GM12878 (cell line): ENCODE results near the gene RASSF4. TPM values are rescaled to one million over a fixed set of nuclear protein-coding genes. Genes with fewer than 3 reads are reported as not detected.

Experiments used
- ATAC-seq: fragments of 200-7000 bp; cut with Tn5 transposase; 3 replicates; pipeline ENCODE4 v1.9.1; 2020; ENCODE audit warnings: mild to moderate bottlenecking, moderate library complexity
- BruUV-seq: library from RNA; stranded (reverse); fragments of 400-500 nt; replicated peaks from 2 replicates; lab custom pipeline; 2021; lab: Mats Ljungman, UMichigan
- CTCF ChIA-PET: fragments of 300-600 bp; sonication (Branson Sonifier 250); formaldehyde crosslinking; extraction: SDS; loops from one replicate; lab custom pipeline; 2021; ENCODE audit warnings: inconsistent platforms; lab: Yijun Ruan, JAX
- POLR2A ChIA-PET: fragments of 350-600 bp; formaldehyde crosslinking; extraction: SDS; loops from one replicate; lab custom pipeline; 2021; ENCODE audit warnings: inconsistent platforms; lab: Charles Lee
- RAD21 ChIA-PET: fragments of 300-600 bp; sonication (Branson Sonifier 250); formaldehyde crosslinking; loops from one replicate; lab custom pipeline; 2023; ENCODE audit warnings: antibody characterized with exemption; ENCODE audit not compliant: unreplicated experiment; lab: Charles Lee
- SMC1A ChIA-PET: fragments of 300-600 bp; sonication (Branson Sonifier 250); formaldehyde crosslinking; loops from one replicate; lab custom pipeline; 2023; ENCODE audit not compliant: unreplicated experiment, uncharacterized antibody; lab: Charles Lee
- DNase-seq: peaks from one replicate; pipeline ENCODE4 v3.0.0-alpha.2; 2011; ENCODE audit warnings: low read depth, low spot score
- FAIRE-seq: peaks from 3 replicates; lab custom pipeline; 2011; peaks lifted over from hg19 to GRCh38; lab: Jason Lieb, UNC
- H2AFZ ChIP-seq: 2 replicates; pipeline ENCODE4 v1.6.0; 2011; ENCODE audit warnings: low read depth, low read length, control low read depth; ENCODE audit not compliant: control insufficient read depth
- H3K27ac ChIP-seq: 2 replicates; pipeline ENCODE4 v1.5.1; 2011; ENCODE audit warnings: control low read depth; ENCODE audit not compliant: control insufficient read depth, insufficient read depth
- H3K27me3 ChIP-seq, 2 experiments: replicated peaks in 1 of 2; 2 replicates each; pipeline versions ENCODE4 v1.6.0 to v1.6.1; 2011; ENCODE audit warnings: low read length in 1 of 2; ENCODE audit not compliant: control insufficient read depth in 2 of 2, insufficient read depth in 2 of 2
- H3K36me3 ChIP-seq, 2 experiments: 2 replicates each; pipeline ENCODE4 v1.5.1; 2011; ENCODE audit warnings: low read length in 1 of 2; ENCODE audit not compliant: control insufficient read depth in 2 of 2, insufficient read depth in 2 of 2
- H3K4me1 ChIP-seq: 2 replicates; pipeline ENCODE4 v1.6.1; 2011; ENCODE audit warnings: mild to moderate bottlenecking, low read length, moderate library complexity, mixed read lengths; ENCODE audit not compliant: control insufficient read depth, insufficient read depth
- H3K4me2 ChIP-seq: 2 replicates; pipeline ENCODE4 v1.6.0; 2011; ENCODE audit warnings: control low read depth; ENCODE audit not compliant: control insufficient read depth, insufficient read depth
- H3K4me3 ChIP-seq: fragments of 200-600 bp; sonication (generic); 2 replicates; pipeline ENCODE4 v1.5.1; 2016
- H3K79me2 ChIP-seq: 2 replicates; pipeline ENCODE4 v1.6.0; 2011; ENCODE audit warnings: low read length; ENCODE audit not compliant: control insufficient read depth, insufficient read depth
- H3K9ac ChIP-seq: 2 replicates; pipeline ENCODE4 v1.8.0; 2011; ENCODE audit warnings: low read length, control low read depth, mixed read lengths; ENCODE audit not compliant: control insufficient read depth, insufficient read depth
- H3K9me3 ChIP-seq: replicated peaks from 3 replicates; pipeline ENCODE4 v1.5.1; 2011; ENCODE audit warnings: mild to moderate bottlenecking, low read length; ENCODE audit not compliant: control insufficient read depth, insufficient read depth
- H4K20me1 ChIP-seq: 2 replicates; pipeline ENCODE4 v1.6.0; 2011; ENCODE audit not compliant: control insufficient read depth, insufficient read depth
- CREM ChIP-seq: IDR thresholded peaks from 2 replicates; pipeline ENCODE4 v1.6.1; 2014; ENCODE audit warnings: antibody characterized with exemption, low read depth
- HDAC2 ChIP-seq: fragments of 200-600 bp; sonication (generic); IDR thresholded peaks from 2 replicates; pipeline ENCODE4 v1.6.1; 2017
- NBN ChIP-seq: fragments of 450-650 bp; IDR thresholded peaks from 2 replicates; pipeline ENCODE4 v1.6.1; 2016
- NFXL1 ChIP-seq: fragments of 450-650 bp; IDR thresholded peaks from 2 replicates; pipeline ENCODE4 v1.6.1; 2017; ENCODE audit warnings: antibody characterized with exemption, mild to moderate bottlenecking, borderline replicate concordance
- ZNF622 ChIP-seq: fragments of 450-650 bp; IDR thresholded peaks from 2 replicates; pipeline ENCODE4 v1.6.1; 2017; ENCODE audit warnings: mild to moderate bottlenecking, inconsistent platforms
- WGBS: methylation state at CpG from one replicate; pipeline ENCODE4 v1.1.6; 2016; ENCODE audit warnings: low lambda C conversion rate; ENCODE audit not compliant: insufficient replicate concordance, insufficient coverage; ENCODE audit errors: missing lambda C conversion rate; 5-methylcytosine and 5-hydroxymethylcytosine counted together
- in situ Hi-C: fragments of 300-500 bp; cut with MboI; formaldehyde crosslinking; loops from 9 replicates; pipeline ENCODE4 v1.14.3; 2018; ENCODE audit warnings: mixed read lengths
- intact Hi-C: fragments of 100-400 bp; cut with micrococcal nuclease; formaldehyde crosslinking; loops from one replicate; pipeline ENCODE4 v1.14.2; 2022; ENCODE audit not compliant: unreplicated experiment
- polyA plus RNA-seq, 11 experiments: library from polyadenylated mRNA; depleted of rRNA in 4 of 11; unstranded in 6 of 11; stranded (reverse) in 5 of 11; fragments of >200 nt; fragmentation: Nextera tagmentation in 4 of 11; fragmentation: Illumina TruSeq in 1 of 11; extraction: Ambion mirVana in 4 of 11; extraction: Trizol in 1 of 11; gene quantifications; 1 replicate in 1 of 11; 2 replicates in 10 of 11; pipeline versions ENCODE4 v1.2.1 to v1.2.3, GENCODE V29; 2011 to 2016; ENCODE audit warnings: inconsistent platforms in 2 of 11, missing spikeins in 2 of 11, low read depth in 1 of 11
- total RNA-seq, 4 experiments: library from RNA; depleted of rRNA in 3 of 4; stranded (reverse); fragments of >200 nt in 3 of 4; fragmentation: Illumina TruSeq in 1 of 4; extraction: Trizol in 1 of 4; gene quantifications; 2 replicates each; pipeline versions ENCODE4 v1.2.1 to v1.2.3, GENCODE V29; 2013 to 2021
- TF ChIP-seq, protein P1 (sequence below): IDR thresholded peaks from 2 replicates; pipeline ENCODE4 v1.6.1; 2011; ENCODE audit warnings: low read depth, mild to moderate bottlenecking, low read length, moderate library complexity, borderline replicate concordance; ENCODE audit errors: extremely low read depth
- TF ChIP-seq, protein P2 (sequence below): fragments of 450-650 bp; IDR thresholded peaks from 2 replicates; pipeline ENCODE4 v1.6.1; 2018; ENCODE audit warnings: borderline replicate concordance, mild to moderate bottlenecking; ENCODE audit not compliant: partially characterized antibody
- TF ChIP-seq, protein P3 (sequence below): IDR thresholded peaks from 2 replicates; pipeline ENCODE4 v1.6.1; 2011; ENCODE audit warnings: borderline replicate concordance, low read depth, mild to moderate bottlenecking, moderate library complexity, mixed read lengths, low read length; ENCODE audit not compliant: insufficient read depth; ENCODE audit errors: extremely low read length
- TF ChIP-seq, protein P4 (sequence below): IDR thresholded peaks from 2 replicates; pipeline ENCODE4 v1.6.1; 2012; ENCODE audit warnings: low read length, inconsistent platforms
- TF ChIP-seq, protein P5 (sequence below): IDR thresholded peaks from 2 replicates; pipeline ENCODE4 v1.6.1; 2012; ENCODE audit warnings: mild to moderate bottlenecking, low read depth, low read length

The RASSF4 gene
- total and polyA plus RNA-seq, 10 of the 15 experiments (the other 5 are each of a cell fraction or from before 2014, with no cell fraction given), result 3.7 to 71.1 (median 16.8) TPM

DNA sequence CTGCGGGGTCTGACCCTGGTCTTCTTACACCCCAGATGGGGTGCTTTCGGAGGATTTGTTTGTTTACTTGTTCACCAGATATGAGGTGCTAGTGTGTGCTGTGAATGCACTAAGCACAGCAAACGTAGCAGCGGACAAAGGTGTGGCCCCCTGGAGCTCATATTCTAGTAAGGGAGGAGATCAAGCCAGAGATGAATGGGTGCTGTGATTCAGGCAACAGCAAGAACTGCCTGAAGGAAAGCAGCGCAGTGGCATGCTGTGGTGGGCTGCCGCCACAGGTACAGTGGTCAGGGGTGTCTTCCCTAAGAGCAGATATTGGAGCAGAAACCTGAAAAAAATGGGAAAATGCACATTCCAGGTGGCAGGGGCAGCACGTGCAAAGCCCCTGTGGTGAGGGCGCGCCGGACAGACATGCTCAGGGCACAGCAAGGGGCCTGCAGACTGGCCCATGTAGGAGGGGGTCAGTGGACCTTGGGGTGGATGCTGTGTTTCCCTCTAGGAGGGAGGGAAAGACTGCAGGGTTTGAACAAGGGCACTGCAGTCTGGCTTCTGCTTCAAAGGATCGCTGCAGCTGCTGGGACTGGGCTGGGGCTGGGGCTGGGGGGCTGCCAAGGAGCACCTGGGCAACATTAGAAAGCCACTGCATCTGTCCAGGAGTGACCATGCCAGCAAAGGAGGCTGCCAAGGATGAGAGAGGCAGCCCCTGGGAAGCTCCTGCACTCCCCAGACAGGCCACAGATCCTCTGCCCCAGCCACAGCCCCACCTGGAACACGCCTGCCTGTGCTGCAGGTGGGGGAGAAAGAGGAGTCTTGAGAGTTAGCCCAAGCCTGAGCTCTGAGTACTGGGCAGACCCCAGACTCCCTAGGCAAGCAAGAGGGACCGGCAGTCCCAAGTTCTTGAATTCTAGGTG is 19.9 kb downstream of the RASSF4 start:
- H3K36me3 ChIP-seq, result peaks cover 0 to 4% of the 10 kb centered on the region in 2 experiments; a peak in 3 of 4 replicates
- H3K9me3 ChIP-seq, result no peaks in the 10 kb centered on the region
- ChIA-PET POLR2A (interaction anchor here (1.0 to 7.4 kb wide), 8 partner anchors 14 to 47 kb away, joined by 4 to 110 read pairs (median 7); no protein-coding TSS in a partner anchor), RAD21 (interaction anchor here (0.9 to 7.7 kb wide), 9 partner anchors 14 to 50 kb away, joined by 3 to 124 read pairs (median 6); no protein-coding TSS in a partner anchor), CTCF (interaction anchor here (0.6 to 10.1 kb wide), 15 partner anchors 9 to 271 kb away, joined by 3 to 181 read pairs (median 4); partner anchors contain the start of gene ZNF22), SMC1A (interaction anchor here (0.6 to 5.2 kb wide), 11 partner anchors 12 to 444 kb away, joined by 3 to 43 read pairs (median 7); partner anchors contain the start of gene ZNF22)
- H3K4me2 ChIP-seq, result peak overlapping the region; percentile 34
- no peak for ATAC-seq
- in situ Hi-C loops (loop anchor here (5.0 kb wide), 1 partner anchor 47 kb away; no protein-coding TSS in a partner anchor), intact Hi-C loops (no loop called here)
- WGBS, result 86% methylated on average over 13 of the region's 13 CpGs
- peaks cover 11% of the 10 kb centered on the region for H3K79me2 ChIP-seq
- no peak for FAIRE-seq
- no peaks in the 10 kb centered on the region for H4K20me1 ChIP-seq
- peaks cover 49% of the 10 kb centered on the region for H3K4me1 ChIP-seq
- peak overlapping the region; percentile 26 for H3K27ac ChIP-seq
- peak overlapping the region; percentile 42; the same call in 1 of the 2 replicates for H3K4me3 ChIP-seq
- DNase-seq, result no peak
- H3K27me3 ChIP-seq, result no peaks in the 10 kb centered on the region
- H3K9ac ChIP-seq, result no peak overlapping the region
- BruUV-seq, result no TSS peak
- H2AFZ ChIP-seq, result peak overlapping the region; percentile 13; the same call in 1 of the 2 replicates
- TF ChIP-seq, protein P1, sequence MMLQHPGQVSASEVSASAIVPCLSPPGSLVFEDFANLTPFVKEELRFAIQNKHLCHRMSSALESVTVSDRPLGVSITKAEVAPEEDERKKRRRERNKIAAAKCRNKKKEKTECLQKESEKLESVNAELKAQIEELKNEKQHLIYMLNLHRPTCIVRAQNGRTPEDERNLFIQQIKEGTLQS, result no peak
- TF ChIP-seq HDAC2, result no peak
- TF ChIP-seq, protein P2, sequence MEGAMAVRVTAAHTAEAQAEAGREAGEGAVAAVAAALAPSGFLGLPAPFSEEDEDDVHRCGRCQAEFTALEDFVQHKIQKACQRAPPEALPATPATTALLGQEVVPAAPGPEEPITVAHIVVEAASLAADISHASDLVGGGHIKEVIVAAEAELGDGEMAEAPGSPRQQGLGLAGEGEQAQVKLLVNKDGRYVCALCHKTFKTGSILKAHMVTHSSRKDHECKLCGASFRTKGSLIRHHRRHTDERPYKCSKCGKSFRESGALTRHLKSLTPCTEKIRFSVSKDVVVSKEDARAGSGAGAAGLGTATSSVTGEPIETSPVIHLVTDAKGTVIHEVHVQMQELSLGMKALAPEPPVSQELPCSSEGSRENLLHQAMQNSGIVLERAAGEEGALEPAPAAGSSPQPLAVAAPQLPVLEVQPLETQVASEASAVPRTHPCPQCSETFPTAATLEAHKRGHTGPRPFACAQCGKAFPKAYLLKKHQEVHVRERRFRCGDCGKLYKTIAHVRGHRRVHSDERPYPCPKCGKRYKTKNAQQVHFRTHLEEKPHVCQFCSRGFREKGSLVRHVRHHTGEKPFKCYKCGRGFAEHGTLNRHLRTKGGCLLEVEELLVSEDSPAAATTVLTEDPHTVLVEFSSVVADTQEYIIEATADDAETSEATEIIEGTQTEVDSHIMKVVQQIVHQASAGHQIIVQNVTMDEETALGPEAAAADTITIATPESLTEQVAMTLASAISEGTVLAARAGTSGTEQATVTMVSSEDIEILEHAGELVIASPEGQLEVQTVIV, result no peak
- TF ChIP-seq, protein P3, sequence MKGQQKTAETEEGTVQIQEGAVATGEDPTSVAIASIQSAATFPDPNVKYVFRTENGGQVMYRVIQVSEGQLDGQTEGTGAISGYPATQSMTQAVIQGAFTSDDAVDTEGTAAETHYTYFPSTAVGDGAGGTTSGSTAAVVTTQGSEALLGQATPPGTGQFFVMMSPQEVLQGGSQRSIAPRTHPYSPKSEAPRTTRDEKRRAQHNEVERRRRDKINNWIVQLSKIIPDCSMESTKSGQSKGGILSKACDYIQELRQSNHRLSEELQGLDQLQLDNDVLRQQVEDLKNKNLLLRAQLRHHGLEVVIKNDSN, result no peak
- TF ChIP-seq, protein P4, sequence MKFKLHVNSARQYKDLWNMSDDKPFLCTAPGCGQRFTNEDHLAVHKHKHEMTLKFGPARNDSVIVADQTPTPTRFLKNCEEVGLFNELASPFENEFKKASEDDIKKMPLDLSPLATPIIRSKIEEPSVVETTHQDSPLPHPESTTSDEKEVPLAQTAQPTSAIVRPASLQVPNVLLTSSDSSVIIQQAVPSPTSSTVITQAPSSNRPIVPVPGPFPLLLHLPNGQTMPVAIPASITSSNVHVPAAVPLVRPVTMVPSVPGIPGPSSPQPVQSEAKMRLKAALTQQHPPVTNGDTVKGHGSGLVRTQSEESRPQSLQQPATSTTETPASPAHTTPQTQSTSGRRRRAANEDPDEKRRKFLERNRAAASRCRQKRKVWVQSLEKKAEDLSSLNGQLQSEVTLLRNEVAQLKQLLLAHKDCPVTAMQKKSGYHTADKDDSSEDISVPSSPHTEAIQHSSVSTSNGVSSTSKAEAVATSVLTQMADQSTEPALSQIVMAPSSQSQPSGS, result no peak
- TF ChIP-seq CREM, result no peak
- TF ChIP-seq NFXL1, result no peak
- TF ChIP-seq, protein P5, sequence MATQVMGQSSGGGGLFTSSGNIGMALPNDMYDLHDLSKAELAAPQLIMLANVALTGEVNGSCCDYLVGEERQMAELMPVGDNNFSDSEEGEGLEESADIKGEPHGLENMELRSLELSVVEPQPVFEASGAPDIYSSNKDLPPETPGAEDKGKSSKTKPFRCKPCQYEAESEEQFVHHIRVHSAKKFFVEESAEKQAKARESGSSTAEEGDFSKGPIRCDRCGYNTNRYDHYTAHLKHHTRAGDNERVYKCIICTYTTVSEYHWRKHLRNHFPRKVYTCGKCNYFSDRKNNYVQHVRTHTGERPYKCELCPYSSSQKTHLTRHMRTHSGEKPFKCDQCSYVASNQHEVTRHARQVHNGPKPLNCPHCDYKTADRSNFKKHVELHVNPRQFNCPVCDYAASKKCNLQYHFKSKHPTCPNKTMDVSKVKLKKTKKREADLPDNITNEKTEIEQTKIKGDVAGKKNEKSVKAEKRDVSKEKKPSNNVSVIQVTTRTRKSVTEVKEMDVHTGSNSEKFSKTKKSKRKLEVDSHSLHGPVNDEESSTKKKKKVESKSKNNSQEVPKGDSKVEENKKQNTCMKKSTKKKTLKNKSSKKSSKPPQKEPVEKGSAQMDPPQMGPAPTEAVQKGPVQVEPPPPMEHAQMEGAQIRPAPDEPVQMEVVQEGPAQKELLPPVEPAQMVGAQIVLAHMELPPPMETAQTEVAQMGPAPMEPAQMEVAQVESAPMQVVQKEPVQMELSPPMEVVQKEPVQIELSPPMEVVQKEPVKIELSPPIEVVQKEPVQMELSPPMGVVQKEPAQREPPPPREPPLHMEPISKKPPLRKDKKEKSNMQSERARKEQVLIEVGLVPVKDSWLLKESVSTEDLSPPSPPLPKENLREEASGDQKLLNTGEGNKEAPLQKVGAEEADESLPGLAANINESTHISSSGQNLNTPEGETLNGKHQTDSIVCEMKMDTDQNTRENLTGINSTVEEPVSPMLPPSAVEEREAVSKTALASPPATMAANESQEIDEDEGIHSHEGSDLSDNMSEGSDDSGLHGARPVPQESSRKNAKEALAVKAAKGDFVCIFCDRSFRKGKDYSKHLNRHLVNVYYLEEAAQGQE, result no peak
- TF ChIP-seq ZNF622, result no peak
- TF ChIP-seq NBN, result no peak
